ENCODE data around the gene CIB2. TPM values are rescaled to one million over a fixed set of nuclear protein-coding genes. Genes with fewer than 3 reads are reported as not detected.

Gene CIB2
- total RNA-seq, 1 donor from 2014 or later, result 2.2 TPM

GRCh38 chr15:78063970-78064385 lies 67.3 kb downstream of the CIB2 start:
- no peak overlapping the region for H3K27ac Mint-ChIP-seq
- H3K36me3 Mint-ChIP-seq (ENCODE audit: low read depth), result peaks cover 12% of the 10 kb centered on the region
- H3K27me3 Mint-ChIP-seq (ENCODE audit: low read depth), result no peaks in the 10 kb centered on the region
- no peak overlapping the region for H3K4me3 Mint-ChIP-seq (ENCODE audit: low read depth)
- no peaks in the 10 kb centered on the region for H3K9me3 Mint-ChIP-seq
- H3K4me1 Mint-ChIP-seq (ENCODE audit: low read depth), result peaks cover 21% of the 10 kb centered on the region
- intact Hi-C loops (cut with micrococcal nuclease), result loop anchor here (2.0 kb wide), 1 partner anchor 13 kb away; the partner anchor contains the start of gene TBC1D2B
- no peak for DNase-seq (ENCODE audit: low spot score)

- Mint-ChIP-seq H3K9me3 (no peaks in the 10 kb centered on the region), H3K4me3 (ENCODE audit: low read depth) (no peak overlapping the region), H3K27ac (peak overlapping the region; percentile 11), H3K36me3 (ENCODE audit: low read depth) (peaks cover 14% of the 10 kb centered on the region), H3K4me1 (ENCODE audit: low read depth) (peaks cover 29% of the 10 kb centered on the region), H3K27me3 (ENCODE audit: low read depth) (no peaks in the 10 kb centered on the region)
- DNase-seq (ENCODE audit: low spot score), result no peak
- intact Hi-C loops (cut with micrococcal nuclease), result loop anchor here (2.0 kb wide), 1 partner anchor 14 kb away; the partner anchor contains the start of gene TBC1D2B
Observed at GRCh38 chr15:78063217-78063616, 68.0 kb downstream of the CIB2 start.

GRCh38 chr15:78061963-78062427 lies 69.2 kb downstream of the CIB2 start:
- Mint-ChIP-seq H3K4me1 (ENCODE audit: low read depth) (peaks cover 33% of the 10 kb centered on the region), H3K27ac (peak overlapping the region; percentile 85), H3K36me3 (ENCODE audit: low read depth) (peaks cover 14% of the 10 kb centered on the region), H3K9me3 (no peaks in the 10 kb centered on the region), H3K27me3 (ENCODE audit: low read depth) (no peaks in the 10 kb centered on the region), H3K4me3 (ENCODE audit: low read depth) (peak overlapping the region; percentile 51)
- DNase-seq (ENCODE audit: low spot score), result no peak
- intact Hi-C loops (cut with micrococcal nuclease), result loop anchor here (1.0 to 2.0 kb wide), 2 partner anchors 10 to 15 kb away; partner anchors contain the start of gene TBC1D2B

GRCh38 chr15:78060232-78060631 lies 71.0 kb downstream of the CIB2 start:
- H3K27me3 Mint-ChIP-seq (ENCODE audit: low read depth), result no peaks in the 10 kb centered on the region
- DNase-seq (ENCODE audit: low spot score), result no peak
- H3K4me1 Mint-ChIP-seq (ENCODE audit: low read depth), result peaks cover 49% of the 10 kb centered on the region
- peak overlapping the region; percentile 36 for H3K27ac Mint-ChIP-seq
- intact Hi-C loops (cut with micrococcal nuclease), result no loop called here
- no peak overlapping the region for H3K4me3 Mint-ChIP-seq (ENCODE audit: low read depth)
- H3K36me3 Mint-ChIP-seq (ENCODE audit: low read depth), result peaks cover 13% of the 10 kb centered on the region
- no peaks in the 10 kb centered on the region for H3K9me3 Mint-ChIP-seq

DNA sequence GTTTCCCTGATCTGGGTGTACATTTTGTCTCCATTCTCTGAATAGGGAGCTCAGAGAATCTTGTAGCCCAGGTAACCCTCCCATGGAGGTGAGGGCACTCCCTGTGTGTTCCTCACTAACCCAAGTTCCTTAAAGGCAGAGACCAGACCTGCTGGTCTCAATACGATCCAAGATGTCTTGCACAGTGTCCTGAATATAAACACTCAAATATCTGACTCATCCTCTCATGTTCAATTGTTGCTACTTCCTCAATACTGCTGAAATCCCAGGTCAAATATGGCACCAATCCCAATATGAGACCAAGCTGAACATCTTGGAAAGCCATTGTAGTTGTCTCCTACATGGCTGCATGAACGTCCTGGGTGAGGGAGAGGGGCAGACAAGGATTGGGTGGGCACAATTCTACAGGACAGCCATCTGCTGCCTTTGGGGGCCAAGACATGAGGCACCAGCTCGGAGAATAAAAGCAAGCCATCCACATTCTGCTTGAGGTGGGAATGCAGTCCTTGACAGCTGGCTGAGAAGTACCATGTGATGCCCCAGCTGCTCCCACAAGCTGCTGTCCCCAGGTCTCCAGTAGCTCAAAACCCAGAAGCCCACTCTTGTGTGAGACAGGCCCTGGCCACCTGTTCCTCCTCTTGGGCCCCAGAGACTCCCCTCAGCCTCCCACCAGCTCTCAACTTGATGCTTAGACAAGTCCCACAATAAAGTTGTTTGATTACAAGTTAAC lies 72.0 kb downstream of the CIB2 start:
- no peak for DNase-seq (ENCODE audit: low spot score)
- Mint-ChIP-seq H3K27me3 (ENCODE audit: low read depth) (no peaks in the 10 kb centered on the region), H3K36me3 (ENCODE audit: low read depth) (peaks cover 13% of the 10 kb centered on the region), H3K4me3 (ENCODE audit: low read depth) (no peak overlapping the region), H3K27ac (peak overlapping the region; percentile 60), H3K4me1 (ENCODE audit: low read depth) (peaks cover 56% of the 10 kb centered on the region), H3K9me3 (no peaks in the 10 kb centered on the region)
- intact Hi-C loops (cut with micrococcal nuclease), result loop anchor here (10.0 kb wide), 1 partner anchor 376 kb away; the partner anchor contains the start of gene IREB2

GRCh38 chr15:78058401-78058935 lies 72.8 kb downstream of the CIB2 start:
- peaks cover 19% of the 10 kb centered on the region for H3K36me3 Mint-ChIP-seq (ENCODE audit: low read depth)
- H3K27ac Mint-ChIP-seq, result peak overlapping the region; percentile 18
- H3K4me3 Mint-ChIP-seq (ENCODE audit: low read depth), result no peak overlapping the region
- DNase-seq (ENCODE audit: low spot score), result no peak
- H3K4me1 Mint-ChIP-seq (ENCODE audit: low read depth), result peaks cover 62% of the 10 kb centered on the region
- H3K9me3 Mint-ChIP-seq, result no peaks in the 10 kb centered on the region
- no peaks in the 10 kb centered on the region for H3K27me3 Mint-ChIP-seq (ENCODE audit: low read depth)
- intact Hi-C loops (cut with micrococcal nuclease), result loop anchor here (10.0 kb wide), 1 partner anchor 376 kb away; the partner anchor contains the start of gene IREB2

GRCh38 chr15:78057803-78058202 lies 73.4 kb downstream of the CIB2 start:
- Mint-ChIP-seq H3K36me3 (ENCODE audit: low read depth) (peaks cover 25% of the 10 kb centered on the region), H3K27me3 (ENCODE audit: low read depth) (no peaks in the 10 kb centered on the region), H3K4me3 (ENCODE audit: low read depth) (no peak overlapping the region), H3K4me1 (ENCODE audit: low read depth) (peaks cover 68% of the 10 kb centered on the region), H3K27ac (peak overlapping the region; percentile 18), H3K9me3 (no peaks in the 10 kb centered on the region)
- no peak for DNase-seq (ENCODE audit: low spot score)
- intact Hi-C loops (cut with micrococcal nuclease), result loop anchor here (10.0 kb wide), 1 partner anchor 377 kb away; the partner anchor contains the start of gene IREB2

DNA sequence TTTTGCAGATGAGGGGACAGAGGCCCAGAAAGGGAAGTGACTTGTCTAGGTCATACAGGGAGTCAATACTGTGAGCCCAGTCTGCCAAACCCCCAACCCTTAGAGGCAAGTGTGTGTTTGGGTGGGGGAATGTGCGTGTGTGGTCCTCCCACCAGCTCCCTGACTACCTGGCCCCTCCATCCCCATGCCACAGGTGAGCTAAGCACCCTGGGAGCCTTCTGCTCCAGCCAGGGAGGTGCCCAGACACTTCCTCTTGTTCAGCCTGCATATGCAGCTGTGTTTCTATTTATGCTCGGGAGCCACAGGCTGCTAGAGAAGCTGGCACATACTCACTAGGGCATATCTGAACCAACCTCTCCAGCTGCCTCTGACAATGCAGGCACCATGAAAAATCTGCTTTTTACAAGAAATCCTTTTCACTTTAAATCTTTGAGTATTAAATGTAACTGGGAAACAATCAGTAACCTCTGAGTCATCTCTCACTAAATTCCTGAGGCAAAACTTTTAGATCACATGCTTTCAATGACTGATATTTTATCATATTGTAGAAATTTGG lies 74.5 kb downstream of the CIB2 start:
- Mint-ChIP-seq H3K4me3 (ENCODE audit: low read depth) (no peak overlapping the region), H3K36me3 (ENCODE audit: low read depth) (peaks cover 35% of the 10 kb centered on the region), H3K4me1 (ENCODE audit: low read depth) (peaks cover 73% of the 10 kb centered on the region), H3K27ac (peak overlapping the region; percentile 76), H3K9me3 (no peaks in the 10 kb centered on the region), H3K27me3 (ENCODE audit: low read depth) (no peaks in the 10 kb centered on the region)
- intact Hi-C loops (cut with micrococcal nuclease), result loop anchor here (10.0 kb wide), 1 partner anchor 378 kb away; the partner anchor contains the start of gene IREB2
- no peak for DNase-seq (ENCODE audit: low spot score)

DNA sequence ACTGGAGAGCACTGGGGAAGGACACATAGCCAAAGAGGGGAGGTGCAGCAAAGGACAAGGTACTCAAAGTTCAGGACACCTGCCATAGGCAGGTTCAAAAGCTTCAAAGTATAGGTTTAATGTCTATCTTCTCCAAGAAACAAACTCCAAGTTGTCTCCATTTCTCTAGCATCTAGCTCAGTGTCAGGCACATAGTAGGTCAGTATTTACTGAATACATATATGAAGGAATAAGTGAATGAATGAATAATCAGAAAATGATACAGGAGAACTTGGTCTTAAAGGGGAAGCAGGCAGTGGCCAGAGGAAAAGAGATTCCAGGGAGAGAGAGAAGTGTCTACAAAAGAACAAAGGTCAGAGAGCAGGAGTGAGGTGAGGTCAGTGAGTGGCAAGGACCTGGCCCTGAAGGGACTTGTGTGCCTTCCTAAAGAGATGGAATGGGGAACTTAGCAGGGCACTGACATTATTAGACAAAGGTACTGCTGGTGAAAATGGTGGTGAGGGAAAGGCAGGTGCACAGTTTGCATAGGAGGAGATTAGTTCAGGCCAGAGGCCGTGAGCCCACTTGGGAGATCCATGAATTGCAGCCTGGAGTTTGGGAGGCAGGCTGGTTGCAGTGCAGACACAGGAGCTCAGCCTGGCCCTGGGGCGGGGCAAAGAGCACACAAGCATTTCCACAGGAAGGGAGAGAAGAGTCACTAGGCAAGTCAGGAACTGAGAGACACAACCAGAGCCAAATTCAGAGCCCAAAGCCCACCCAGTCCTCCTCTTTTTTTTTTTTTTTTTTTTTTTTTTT lies 75.1 kb downstream of the CIB2 start:
- intact Hi-C loops (cut with micrococcal nuclease), result loop anchor here (10.0 kb wide), 1 partner anchor 379 kb away; the partner anchor contains the start of gene IREB2
- peaks cover 37% of the 10 kb centered on the region for H3K36me3 Mint-ChIP-seq (ENCODE audit: low read depth)
- no peaks in the 10 kb centered on the region for H3K27me3 Mint-ChIP-seq (ENCODE audit: low read depth)
- peaks cover 78% of the 10 kb centered on the region for H3K4me1 Mint-ChIP-seq (ENCODE audit: low read depth)
- no peaks in the 10 kb centered on the region for H3K9me3 Mint-ChIP-seq
- peak overlapping the region; percentile 15 for H3K4me3 Mint-ChIP-seq (ENCODE audit: low read depth)
- H3K27ac Mint-ChIP-seq, result peak overlapping the region; percentile 76
- DNase-seq (ENCODE audit: low spot score), result no peak

DNA sequence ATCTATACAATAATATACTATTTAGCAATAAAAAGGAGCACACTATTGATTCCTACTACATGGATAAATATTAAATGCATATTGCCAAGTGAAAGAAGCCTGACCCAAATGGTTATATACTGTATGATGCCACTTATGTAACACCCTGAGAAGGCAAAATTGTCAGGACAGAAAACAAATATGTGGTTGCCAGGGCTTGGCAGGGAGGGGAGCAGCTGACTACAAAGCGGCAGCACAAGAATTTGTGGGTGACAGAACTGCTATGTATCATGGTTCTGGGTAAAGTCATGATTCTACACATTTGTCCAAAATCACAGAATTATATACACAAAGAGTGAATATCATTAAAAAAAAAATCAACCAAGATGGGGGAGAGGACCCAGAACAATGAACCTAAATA lies 76.3 kb downstream of the CIB2 start:
- no peak overlapping the region for H3K4me3 Mint-ChIP-seq (ENCODE audit: low read depth)
- intact Hi-C loops (cut with micrococcal nuclease), result loop anchor here (10.0 kb wide), 1 partner anchor 380 kb away; the partner anchor contains the start of gene IREB2
- H3K4me1 Mint-ChIP-seq (ENCODE audit: low read depth), result peaks cover 85% of the 10 kb centered on the region
- peak overlapping the region; percentile 5 for H3K27ac Mint-ChIP-seq
- DNase-seq (ENCODE audit: low spot score), result no peak
- peaks cover 40% of the 10 kb centered on the region for H3K36me3 Mint-ChIP-seq (ENCODE audit: low read depth)
- no peaks in the 10 kb centered on the region for H3K9me3 Mint-ChIP-seq
- no peaks in the 10 kb centered on the region for H3K27me3 Mint-ChIP-seq (ENCODE audit: low read depth)

Measured in activated T-helper 2 cell treated with anti-CD3 and anti-CD28 coated beads, Interferon-gamma antibody, Interleukin-2, Interleukin-4, amounts not matched to agents 10 μg/mL and 5 μg/mL and 100 μg/mL, durations not matched to agents 14 hours and 24 hours and 36 hours (primary cell).